Mucosa of descending colon (tissue), 3 donors: ENCODE results near the gene DEDD2. TPM values are rescaled to one million over a fixed set of nuclear protein-coding genes. Genes with fewer than 3 reads are reported as not detected.

Source experiments
- ATAC-seq: fragments of 200-7000 bp; cut with Tn5 transposase; one replicate; pipeline ENCODE4 v1.9.1; 2020; ENCODE audit warnings: mild to moderate bottlenecking, moderate library complexity
- DNase-seq, 3 donors: peaks; one replicate each; pipeline ENCODE4 v3.0.0-alpha.2; 2020
- H3K36me3 ChIP-seq: fragments of 200-600 bp; one replicate; pipeline ENCODE4 v1.8.0; 2021; ENCODE audit warnings: low read depth, mild to moderate bottlenecking
- H3K4me1 ChIP-seq: fragments of 200-600 bp; one replicate; pipeline ENCODE4 v1.8.0; 2021; ENCODE audit warnings: low read depth, mild to moderate bottlenecking
- H3K4me3 ChIP-seq: fragments of 200-600 bp; one replicate; pipeline ENCODE4 v1.8.0; 2021; ENCODE audit warnings: mild to moderate bottlenecking
- H3K9me3 ChIP-seq: fragments of 200-600 bp; one replicate; pipeline ENCODE4 v1.8.0; 2021; ENCODE audit warnings: mild to moderate bottlenecking
- intact Hi-C, 2 donors: fragments of 100-400 bp; cut with DNase I in 1 of 2; cut with micrococcal nuclease in 1 of 2; formaldehyde crosslinking; loops; one replicate each; pipeline versions ENCODE4 v1.11.0 to v1.11.1; 2022; cut with DNase I, micrococcal nuclease
- total RNA-seq, 3 donors: library from RNA; stranded (reverse); fragmentation: NEBNext Ultra II Directional in 2 of 3; extraction: Animal tissue kit (Norgen Biotek cat#: 25700) in 2 of 3; gene quantifications; one replicate each; pipeline versions ENCODE4 v1.2.1 to v1.2.4, GENCODE V29; 2021 to 2023
- TF ChIP-seq, protein P1 (sequence below): fragments of 200-600 bp; IDR thresholded peaks from one replicate; pipeline ENCODE4 v1.8.0; 2022; ENCODE audit warnings: antibody characterized with exemption, mild to moderate bottlenecking
- donor health status: DM: no; HTN: no; CAD: no; lungs with moderate emphysema.
- donor health status: DM: no; HTN: no; CAD: no.
- donor health status: DM: no; HTN: yes; CAD: no.

DEDD2 gene
- total RNA-seq, 3 donors from 2014 or later: 28.0 to 40.1 (median 35.7) TPM

DNA sequence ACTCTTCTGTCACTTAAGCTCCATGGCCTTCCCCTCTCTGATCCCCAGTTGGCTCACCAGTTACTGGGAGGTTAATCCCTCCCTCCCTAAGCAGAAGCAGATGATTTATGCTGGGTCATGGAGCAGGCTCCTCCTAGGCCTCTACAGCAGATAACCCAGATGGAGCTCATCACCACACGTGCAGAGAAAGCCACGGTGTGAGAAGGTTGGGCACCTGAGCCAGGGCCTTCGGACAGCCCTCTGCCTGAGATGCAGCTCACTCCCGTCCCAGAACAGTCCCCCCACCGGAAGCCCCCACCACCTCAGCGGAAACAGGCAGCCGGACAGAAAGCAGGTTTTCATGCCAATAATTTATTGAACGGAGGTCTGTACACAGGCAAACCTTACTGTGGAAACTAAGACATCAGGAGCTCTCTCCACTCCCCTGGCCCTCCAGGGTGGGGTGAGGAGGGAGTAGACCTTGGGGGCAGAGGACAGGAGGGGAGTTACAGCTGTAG lies 12.4 kb upstream of the DEDD2 start:
- no peak for DNase-seq
- no peaks in the 10 kb centered on the region for H3K36me3 ChIP-seq

DNA sequence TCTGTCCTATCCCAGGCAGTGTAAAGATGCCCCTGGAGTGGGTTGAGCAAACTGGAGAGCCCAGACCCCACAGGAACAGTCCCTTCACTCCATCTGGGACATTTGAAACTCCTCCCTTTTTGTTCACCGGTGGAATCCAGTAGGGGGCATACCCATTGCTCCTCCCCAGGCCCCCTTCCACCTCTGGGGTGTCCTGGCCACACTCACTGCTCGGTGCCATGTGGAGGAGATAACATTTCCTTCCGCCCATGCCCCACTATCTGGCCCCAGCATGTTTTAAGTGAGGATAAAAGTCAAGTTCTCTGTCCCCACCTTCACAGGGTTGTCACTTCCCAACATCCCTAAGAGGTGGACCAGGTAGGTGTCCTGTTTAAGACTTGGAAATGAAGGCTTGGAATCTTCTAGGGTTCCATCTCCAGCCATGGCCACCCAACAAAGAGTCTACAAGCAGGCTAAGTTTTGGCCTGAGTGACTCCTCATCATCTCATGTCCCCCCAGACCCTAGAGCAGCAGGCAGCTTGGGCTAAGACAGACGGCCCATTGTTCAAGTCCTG lies 11.9 kb upstream of the DEDD2 start:
- Histone ChIP-seq H3K4me1 (peaks cover 6% of the 10 kb centered on the region), H3K9me3 (no peaks in the 10 kb centered on the region), H3K4me3 (no peak overlapping the region), H3K36me3 (no peaks in the 10 kb centered on the region)
- intact Hi-C loops: no loop called here
- TF ChIP-seq, protein P1, sequence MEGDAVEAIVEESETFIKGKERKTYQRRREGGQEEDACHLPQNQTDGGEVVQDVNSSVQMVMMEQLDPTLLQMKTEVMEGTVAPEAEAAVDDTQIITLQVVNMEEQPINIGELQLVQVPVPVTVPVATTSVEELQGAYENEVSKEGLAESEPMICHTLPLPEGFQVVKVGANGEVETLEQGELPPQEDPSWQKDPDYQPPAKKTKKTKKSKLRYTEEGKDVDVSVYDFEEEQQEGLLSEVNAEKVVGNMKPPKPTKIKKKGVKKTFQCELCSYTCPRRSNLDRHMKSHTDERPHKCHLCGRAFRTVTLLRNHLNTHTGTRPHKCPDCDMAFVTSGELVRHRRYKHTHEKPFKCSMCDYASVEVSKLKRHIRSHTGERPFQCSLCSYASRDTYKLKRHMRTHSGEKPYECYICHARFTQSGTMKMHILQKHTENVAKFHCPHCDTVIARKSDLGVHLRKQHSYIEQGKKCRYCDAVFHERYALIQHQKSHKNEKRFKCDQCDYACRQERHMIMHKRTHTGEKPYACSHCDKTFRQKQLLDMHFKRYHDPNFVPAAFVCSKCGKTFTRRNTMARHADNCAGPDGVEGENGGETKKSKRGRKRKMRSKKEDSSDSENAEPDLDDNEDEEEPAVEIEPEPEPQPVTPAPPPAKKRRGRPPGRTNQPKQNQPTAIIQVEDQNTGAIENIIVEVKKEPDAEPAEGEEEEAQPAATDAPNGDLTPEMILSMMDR: no peak
- DNase-seq (no peak), ATAC-seq (no peak)

More for the DNA sequence above, 12.4 kb upstream of the DEDD2 start:
- no peaks in the 10 kb centered on the region for H3K9me3 ChIP-seq
- H3K4me3 ChIP-seq: no peak overlapping the region
- H3K4me1 ChIP-seq: peaks cover 6% of the 10 kb centered on the region
- no peak for ATAC-seq
- intact Hi-C loops: no loop called here
- TF ChIP-seq, protein P1: no peak

DNA sequence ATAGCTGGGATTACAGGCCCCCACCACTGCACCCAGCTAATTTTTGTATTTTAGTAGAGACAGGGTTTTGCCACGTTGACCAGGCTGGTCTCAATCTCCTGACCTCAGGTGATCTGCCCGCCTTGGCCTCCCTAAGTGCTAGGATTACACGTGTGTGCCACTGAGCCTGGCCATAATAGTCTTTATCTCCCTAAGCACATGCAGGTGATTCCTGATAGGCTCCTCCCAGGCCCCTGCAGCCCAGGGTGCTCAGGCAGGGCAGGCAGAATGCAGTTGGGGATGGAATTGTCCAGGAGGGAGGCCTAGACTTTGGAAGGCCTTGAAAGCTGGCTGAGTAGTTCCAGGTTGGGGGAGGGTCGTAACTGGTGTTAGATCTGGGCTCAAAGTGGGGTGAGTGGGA lies 11.2 kb upstream of the DEDD2 start:
- no peaks in the 10 kb centered on the region for H3K9me3 ChIP-seq
- H3K36me3 ChIP-seq: no peaks in the 10 kb centered on the region
- TF ChIP-seq, protein P1: no peak
- peaks cover 4% of the 10 kb centered on the region for H3K4me1 ChIP-seq
- no peak overlapping the region for H3K4me3 ChIP-seq
- ATAC-seq: no peak
- no peak for DNase-seq
- intact Hi-C loops: no loop called here

DNA sequence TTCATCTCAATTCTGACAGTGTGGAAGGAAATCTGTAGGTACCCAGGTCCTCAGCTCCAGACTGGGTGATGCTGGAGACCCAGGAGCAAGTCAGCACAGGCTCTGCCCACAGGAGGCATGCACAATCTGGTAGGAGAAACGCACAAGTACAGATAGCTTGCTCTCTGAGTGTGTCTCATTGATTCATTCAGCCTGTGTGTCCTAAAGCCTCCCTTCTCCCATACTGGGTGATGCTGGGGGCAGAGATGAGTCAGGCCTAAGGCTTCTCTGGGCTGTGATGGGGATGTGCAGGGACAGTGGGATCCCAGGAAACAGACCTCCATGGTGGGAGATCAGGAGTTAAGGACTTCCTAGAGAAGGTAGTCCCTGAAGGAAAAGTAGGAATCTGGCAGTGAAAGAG lies 9.4 kb upstream of the DEDD2 start:
- Histone ChIP-seq H3K4me3 (no peak overlapping the region), H3K4me1 (no peaks in the 10 kb centered on the region), H3K36me3 (no peaks in the 10 kb centered on the region), H3K9me3 (no peaks in the 10 kb centered on the region)
- intact Hi-C loops: no loop called here
- ATAC-seq (no peak), DNase-seq (no peak)
- TF ChIP-seq, protein P1: no peak

DNA sequence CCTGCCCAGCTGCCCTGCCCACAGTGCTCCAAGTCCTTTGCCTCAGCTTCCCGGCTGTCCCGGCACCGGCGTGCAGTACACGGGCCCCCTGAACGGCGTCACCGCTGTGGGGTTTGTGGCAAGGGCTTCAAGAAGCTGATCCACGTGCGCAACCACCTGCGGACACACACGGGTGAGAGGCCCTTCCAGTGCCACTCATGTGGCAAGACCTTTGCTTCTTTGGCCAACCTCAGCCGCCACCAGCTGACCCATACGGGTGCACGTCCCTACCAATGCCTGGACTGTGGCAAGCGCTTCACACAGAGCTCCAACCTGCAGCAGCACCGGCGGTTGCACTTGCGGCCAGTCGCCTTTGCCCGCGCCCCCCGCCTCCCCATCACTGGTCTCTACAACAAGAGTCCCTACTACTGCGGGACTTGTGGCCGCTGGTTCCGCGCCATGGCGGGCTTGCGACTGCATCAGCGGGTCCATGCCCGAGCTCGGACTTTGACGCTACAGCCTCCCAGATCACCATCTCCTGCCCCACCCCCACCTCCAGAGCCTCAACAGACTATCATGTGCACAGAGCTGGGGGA lies 8.3 kb upstream of the DEDD2 start:
- DNase-seq: no peak
- H3K36me3 ChIP-seq: no peaks in the 10 kb centered on the region
- no peak for ATAC-seq
- TF ChIP-seq, protein P1: no peak
- intact Hi-C loops: no loop called here
- H3K4me1 ChIP-seq: peaks cover 6% of the 10 kb centered on the region
- no peak overlapping the region for H3K4me3 ChIP-seq
- H3K9me3 ChIP-seq: no peaks in the 10 kb centered on the region
